Skeletal muscle satellite cell (primary cell): ENCODE measurements around the gene MTA3. TPM values are rescaled to one million over a fixed set of nuclear protein-coding genes. Genes with fewer than 3 reads are reported as not detected.

Experiments used
- H3K27me3 ChIP-seq: 2 replicates; pipeline ENCODE4 v1.7.0; 2013; ENCODE audit warnings: low read length; ENCODE audit not compliant: control insufficient read depth, insufficient read depth
- H3K36me3 ChIP-seq: 2 replicates; pipeline ENCODE4 v1.7.0; 2013; ENCODE audit warnings: mild to moderate bottlenecking, control low read depth, low read length; ENCODE audit not compliant: insufficient read depth
- H3K4me1 ChIP-seq: 2 replicates; pipeline ENCODE4 v1.7.0; 2013; ENCODE audit warnings: low read length; ENCODE audit not compliant: control insufficient read depth, insufficient read depth
- H3K4me2 ChIP-seq: 2 replicates; pipeline ENCODE4 v1.7.0; 2013; ENCODE audit warnings: mild to moderate bottlenecking, low read length
- H3K4me3 ChIP-seq: 2 replicates; pipeline ENCODE4 v1.7.0; 2013; ENCODE audit warnings: low read length
- H3K9ac ChIP-seq: 2 replicates; pipeline ENCODE4 v1.7.0; 2013; ENCODE audit warnings: mild to moderate bottlenecking, low read depth, low read length, moderate library complexity
- H3K9me3 ChIP-seq: replicated peaks from 2 replicates; pipeline ENCODE4 v1.7.0; 2013; ENCODE audit warnings: mild to moderate bottlenecking, control low read depth, low read length
- small RNA-seq: library from RNA; depleted of rRNA; stranded (forward); fragments of <200 nt; gene quantifications from one replicate; pipeline ENCODE3, GENCODE V24; 2012

MTA3 gene

GRCh38 chr2:42804891-42805290 is 236.5 kb downstream of the MTA3 start:
- H3K9ac ChIP-seq = no peak overlapping the region

More at GRCh38 chr2:42804891-42805290, 236.5 kb downstream of the MTA3 start:
- no peaks in the 10 kb centered on the region for H3K36me3 ChIP-seq
- H3K27me3 ChIP-seq = peaks cover 18% of the 10 kb centered on the region
- H3K4me3 ChIP-seq = no peak overlapping the region
- peaks cover 6% of the 10 kb centered on the region for H3K4me1 ChIP-seq
- H3K9me3 ChIP-seq = no peaks in the 10 kb centered on the region
- no peak overlapping the region for H3K4me2 ChIP-seq

Small RNA genes lying within 50 kb of the gene (small RNA-seq; reads per million reads assigned to genes)
- gene AC074375.1 (not detected), gene RNU6-137P (not detected)
